Nephron progenitor cell (in vitro differentiated cells): Measurements from ENCODE around the gene C9orf78.
A peak's percentile ranks its signal among the peaks of the same experiment; 100 is the strongest.

Experiments used
- DNase-seq: peaks from one replicate; pipeline ENCODE4 v3.0.0; 2021
- H3K27ac Mint-ChIP-seq: 2 replicates; pipeline ENCODE4 v1.8.0; 2021; ENCODE audit warnings: mild to moderate bottlenecking, moderate library complexity, mixed read lengths
- H3K27me3 Mint-ChIP-seq: 2 replicates; pipeline ENCODE4 v1.8.0; 2021; ENCODE audit warnings: mild to moderate bottlenecking, low read depth, mixed read lengths; ENCODE audit not compliant: poor library complexity
- H3K36me3 Mint-ChIP-seq: 2 replicates; pipeline ENCODE4 v1.8.0; 2021; ENCODE audit warnings: low read depth, mixed read lengths
- H3K4me1 Mint-ChIP-seq: 2 replicates; pipeline ENCODE4 v1.8.0; 2021; ENCODE audit warnings: mixed read lengths
- H3K4me3 Mint-ChIP-seq: 2 replicates; pipeline ENCODE4 v1.8.0; 2021; ENCODE audit warnings: mild to moderate bottlenecking, moderate library complexity, mixed read lengths
- H3K9me3 Mint-ChIP-seq: 2 replicates; pipeline ENCODE4 v1.8.0; 2021; ENCODE audit warnings: mild to moderate bottlenecking, moderate library complexity, mixed read lengths
- CTCF ChIP-seq: fragments of 200-600 bp; sonication (generic); IDR thresholded peaks from 2 replicates; pipeline ENCODE4 v1.5.0; 2021; ENCODE audit warnings: antibody characterized with exemption

Gene C9orf78

GRCh38 chr9:129828969-129829368 is 6.1 kb downstream of the C9orf78 start:
- peaks cover 8% of the 10 kb centered on the region for H3K4me1 Mint-ChIP-seq
- no peaks in the 10 kb centered on the region for H3K27me3 Mint-ChIP-seq
- H3K9me3 Mint-ChIP-seq = no peaks in the 10 kb centered on the region
- DNase-seq = no peak
- peaks cover 30% of the 10 kb centered on the region for H3K36me3 Mint-ChIP-seq
- no peak overlapping the region for H3K4me3 Mint-ChIP-seq
- TF ChIP-seq CTCF = no peak
- no peak overlapping the region for H3K27ac Mint-ChIP-seq

GRCh38 chr9:129828051-129828450 is 7.0 kb downstream of the C9orf78 start:
- no peak for DNase-seq
- H3K4me1 Mint-ChIP-seq = peaks cover 2% of the 10 kb centered on the region
- peaks cover 26% of the 10 kb centered on the region for H3K36me3 Mint-ChIP-seq
- no peaks in the 10 kb centered on the region for H3K27me3 Mint-ChIP-seq
- H3K27ac Mint-ChIP-seq = peak overlapping the region; percentile 68
- no peaks in the 10 kb centered on the region for H3K9me3 Mint-ChIP-seq
- no peak for TF ChIP-seq CTCF
- H3K4me3 Mint-ChIP-seq = no peak overlapping the region

GRCh38 chr9:129826759-129827158 is 8.3 kb downstream of the C9orf78 start:
- Mint-ChIP-seq H3K9me3 (no peaks in the 10 kb centered on the region), H3K4me3 (no peak overlapping the region), H3K4me1 (peaks cover 12% of the 10 kb centered on the region), H3K36me3 (peaks cover 33% of the 10 kb centered on the region), H3K27ac (no peak overlapping the region), H3K27me3 (no peaks in the 10 kb centered on the region)
- no peak for DNase-seq
- TF ChIP-seq CTCF = no peak

GRCh38 chr9:129826344-129826743 is 8.7 kb downstream of the C9orf78 start:
- no peak for TF ChIP-seq CTCF
- H3K27me3 Mint-ChIP-seq = no peaks in the 10 kb centered on the region
- no peak overlapping the region for H3K27ac Mint-ChIP-seq
- no peak for DNase-seq
- H3K36me3 Mint-ChIP-seq = peaks cover 33% of the 10 kb centered on the region
- H3K9me3 Mint-ChIP-seq = no peaks in the 10 kb centered on the region
- H3K4me3 Mint-ChIP-seq = no peak overlapping the region
- peaks cover 12% of the 10 kb centered on the region for H3K4me1 Mint-ChIP-seq

DNA sequence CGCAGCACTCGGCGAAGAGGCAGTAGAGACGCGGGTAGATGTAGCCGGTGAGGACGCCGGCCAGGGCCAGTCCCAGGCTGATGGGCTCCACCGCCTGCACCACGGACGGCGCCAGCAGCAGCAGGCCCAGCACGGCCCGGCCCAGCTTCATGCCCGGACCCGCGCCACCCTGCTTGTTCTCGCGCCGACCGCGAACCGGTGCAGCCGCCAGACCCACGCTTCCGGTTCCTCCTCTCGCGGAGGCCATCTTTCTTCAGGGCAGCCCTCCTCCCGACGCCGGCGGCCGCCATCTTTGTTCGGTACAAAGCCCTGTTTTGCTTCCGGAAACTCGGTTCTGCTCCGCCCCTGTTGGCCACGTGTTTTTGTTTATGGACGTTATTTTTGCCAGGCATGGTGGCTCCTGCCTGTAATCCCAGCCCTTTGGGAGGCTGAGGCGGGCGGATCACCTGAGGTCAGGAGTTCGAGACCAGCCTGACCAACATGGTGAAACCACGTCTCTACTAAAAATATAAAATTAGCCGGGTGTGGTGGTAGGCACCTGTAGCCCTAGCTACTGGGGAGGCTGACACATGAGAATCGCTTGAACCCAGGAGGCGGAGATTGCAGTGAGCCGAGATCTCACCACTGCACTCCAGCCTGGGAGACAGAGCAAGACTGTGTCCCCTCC is 11.0 kb downstream of the C9orf78 start, which contains the start of gene TOR1A:
Gene TOR1A, minus strand, starts transcription at position 202 of the 667 bp plus-strand sequence. Its CDS starts 51 bp downstream, at position 151.
- peak; percentile 91 for DNase-seq
- peaks cover 20% of the 10 kb centered on the region for H3K36me3 Mint-ChIP-seq
- H3K27me3 Mint-ChIP-seq = no peaks in the 10 kb centered on the region
- no peak for TF ChIP-seq CTCF
- H3K4me3 Mint-ChIP-seq = peak within 1 kb of the TSS; percentile 87
- H3K9me3 Mint-ChIP-seq = no peaks in the 10 kb centered on the region
- peak within 1 kb of the TSS; percentile 72 for H3K27ac Mint-ChIP-seq
- peaks cover 12% of the 10 kb centered on the region for H3K4me1 Mint-ChIP-seq

GRCh38 chr9:129823542-129823934 is 11.5 kb downstream of the C9orf78 start:
- Mint-ChIP-seq H3K4me1 (peaks cover 12% of the 10 kb centered on the region), H3K27ac (no peak overlapping the region), H3K4me3 (peak overlapping the region; percentile 87), H3K9me3 (no peaks in the 10 kb centered on the region), H3K36me3 (peaks cover 24% of the 10 kb centered on the region), H3K27me3 (no peaks in the 10 kb centered on the region)
- no peak for DNase-seq
- no peak for TF ChIP-seq CTCF
